A673 (cell line): ENCODE data around the gene TPST1. TPM values are rescaled to one million over a fixed set of nuclear protein-coding genes. Genes with fewer than 3 reads are reported as not detected.
"Not testable (repeated sequence)": the region's sequence is repeated elsewhere in the genome, so short reads cannot be mapped to it uniquely, and the experiment has no call there.

Experiments used
- BruUV-seq: library from RNA; stranded (reverse); fragments of 400-500 nt; replicated peaks from 2 replicates; lab custom pipeline; 2021; lab: Mats Ljungman, UMichigan
- CTCF ChIA-PET: fragments of 300-600 bp; sonication (Branson Sonifier 250); formaldehyde crosslinking; loops from one replicate; lab custom pipeline; 2022; ENCODE audit warnings: antibody characterized with exemption; lab: Charles Lee
- POLR2A ChIA-PET: fragments of 300-600 bp; sonication (Branson Sonifier 250); formaldehyde crosslinking; loops from one replicate; lab custom pipeline; 2022; ENCODE audit warnings: antibody characterized with exemption; ENCODE audit not compliant: low non-redundant PET; lab: Charles Lee
- DNase-seq: peaks from one replicate; pipeline ENCODE4 v3.0.0-alpha.2; 2015; ENCODE audit warnings: low spot score
- H3K27ac ChIP-seq: fragments of 200-600 bp; sonication (generic); 2 replicates; pipeline ENCODE4 v1.5.1; 2016; ENCODE audit warnings: mixed run types, low read depth, mild to moderate bottlenecking, mixed read lengths, antibody characterized with exemption, low read length; ENCODE audit not compliant: poor library complexity, severe bottlenecking
- H3K27me3 ChIP-seq: fragments of 200-600 bp; sonication (generic); replicated peaks from 2 replicates; pipeline ENCODE4 v1.6.1; 2017; ENCODE audit warnings: mixed run types, low read depth, mild to moderate bottlenecking, mixed read lengths, antibody characterized with exemption, low read length; ENCODE audit not compliant: insufficient read depth, poor library complexity
- H3K36me3 ChIP-seq: fragments of 200-600 bp; sonication (generic); 2 replicates; pipeline ENCODE4 v1.6.1; 2016; ENCODE audit warnings: mixed run types, mild to moderate bottlenecking, mixed read lengths, antibody characterized with exemption, low read length; ENCODE audit not compliant: insufficient read depth, poor library complexity, severe bottlenecking
- H3K4me1 ChIP-seq: fragments of 200-600 bp; sonication (generic); 2 replicates; pipeline ENCODE4 v1.6.1; 2017; ENCODE audit warnings: mixed run types, mild to moderate bottlenecking, mixed read lengths, antibody characterized with exemption, low read length; ENCODE audit not compliant: insufficient read depth, poor library complexity, severe bottlenecking
- H3K4me3 ChIP-seq: fragments of 200-600 bp; sonication (generic); 2 replicates; pipeline ENCODE4 v1.5.1; 2016; ENCODE audit warnings: low read depth, mixed run types, mild to moderate bottlenecking, mixed read lengths, low read length; ENCODE audit not compliant: poor library complexity, severe bottlenecking
- H3K9me3 ChIP-seq: fragments of 200-600 bp; sonication (generic); 2 replicates; pipeline ENCODE4 v1.6.1; 2016; ENCODE audit warnings: mixed run types, low read depth, mild to moderate bottlenecking, mixed read lengths, antibody characterized with exemption, low read length; ENCODE audit not compliant: poor library complexity, severe bottlenecking
- CTCF ChIP-seq: fragments of 300-800, 200-600 bp; sonication (generic); conservative IDR thresholded peaks from 2 replicates; pipeline ENCODE4 v1.5.1; 2017; ENCODE audit warnings: low read depth, mild to moderate bottlenecking, antibody characterized with exemption, low read length, moderate library complexity, mixed read lengths
- EZH2 ChIP-seq: fragments of 200-600 bp; sonication (generic); IDR thresholded peaks from 2 replicates; pipeline ENCODE4 v1.6.1; 2017; ENCODE audit warnings: borderline replicate concordance, low read depth, mild to moderate bottlenecking, mixed read lengths, antibody characterized with exemption, low read length; ENCODE audit not compliant: poor library complexity, severe bottlenecking
- intact Hi-C: fragments of 100-400 bp; cut with micrococcal nuclease; formaldehyde crosslinking; loops from one replicate; pipeline ENCODE4 v1.10.0; 2022; ENCODE audit not compliant: unreplicated experiment
- total RNA-seq: library from RNA; stranded (reverse); gene quantifications from 2 replicates; pipeline ENCODE4 v1.2.3, GENCODE V29; 2021

Gene TPST1
- total RNA-seq, 1 experiment from 2014 or later = 8.0 TPM

GRCh38 chr7:66173856-66174255 lies 31.3 kb upstream of the TPST1 start:
- Histone ChIP-seq H3K27ac (no peak overlapping the region), H3K4me3 (no peak overlapping the region), H3K27me3 (no peaks in the 10 kb centered on the region), H3K36me3 (no peaks in the 10 kb centered on the region), H3K4me1 (no peaks in the 10 kb centered on the region), H3K9me3 (no peaks in the 10 kb centered on the region)
- intact Hi-C loops = no loop called here
- DNase-seq = no peak
- no TSS peak for BruUV-seq
- ChIA-PET POLR2A (no interaction called here), CTCF (interaction anchor here (0.6 kb wide), 1 partner anchor 19 kb away, joined by 9 read pairs; no protein-coding TSS in a partner anchor)
- no peak for TF ChIP-seq CTCF
- TF ChIP-seq EZH2 = no peak

GRCh38 chr7:66175006-66175405 lies 30.1 kb upstream of the TPST1 start:
- intact Hi-C loops, H3K9me3 ChIP-seq, H3K36me3 ChIP-seq, H3K27me3 ChIP-seq, CTCF ChIA-PET, H3K4me3 ChIP-seq, H3K4me1 ChIP-seq, DNase-seq, BruUV-seq, H3K27ac ChIP-seq: not testable (repeated sequence)
- POLR2A ChIA-PET = interaction anchor here (0.6 kb wide), 1 partner anchor 77 kb away, joined by 8 read pairs; no protein-coding TSS in a partner anchor

GRCh38 chr7:66176914-66177313 lies 28.2 kb upstream of the TPST1 start:
- no peaks in the 10 kb centered on the region for H3K9me3 ChIP-seq
- POLR2A ChIA-PET = no interaction called here
- intact Hi-C loops = no loop called here

More at GRCh38 chr7:66176914-66177313, 28.2 kb upstream of the TPST1 start:
- Histone ChIP-seq H3K4me3 (no peak overlapping the region), H3K4me1 (no peaks in the 10 kb centered on the region), H3K27ac (no peak overlapping the region), H3K36me3 (no peaks in the 10 kb centered on the region), H3K27me3 (no peaks in the 10 kb centered on the region)
- no TSS peak for BruUV-seq
- CTCF ChIA-PET = no interaction called here
- TF ChIP-seq CTCF (no peak), EZH2 (no peak)
- no peak for DNase-seq
